GM18951 (cell line): ENCODE data around the gene USP36.
A peak's percentile ranks its signal among the peaks of the same experiment; 100 is the strongest.
"Not testable (repeated sequence)": the region's sequence is repeated elsewhere in the genome, so short reads cannot be mapped to it uniquely, and the experiment has no call there.

Experiments
- POLR2A ChIP-seq: IDR thresholded peaks from 4 replicates; pipeline ENCODE4 v1.6.1; 2011; ENCODE audit warnings: mild to moderate bottlenecking; ENCODE audit not compliant: insufficient read length, insufficient read depth; ENCODE audit errors: extremely low read depth
- in situ Hi-C: fragments of 300-500 bp; cut with MboI; formaldehyde crosslinking; loops from one replicate; pipeline ENCODE4 v1.12.0; 2022; ENCODE audit warnings: low sequenced_read_pairs, mixed read lengths, inconsistent platforms; ENCODE audit not compliant: unreplicated experiment

USP36 gene

DNA sequence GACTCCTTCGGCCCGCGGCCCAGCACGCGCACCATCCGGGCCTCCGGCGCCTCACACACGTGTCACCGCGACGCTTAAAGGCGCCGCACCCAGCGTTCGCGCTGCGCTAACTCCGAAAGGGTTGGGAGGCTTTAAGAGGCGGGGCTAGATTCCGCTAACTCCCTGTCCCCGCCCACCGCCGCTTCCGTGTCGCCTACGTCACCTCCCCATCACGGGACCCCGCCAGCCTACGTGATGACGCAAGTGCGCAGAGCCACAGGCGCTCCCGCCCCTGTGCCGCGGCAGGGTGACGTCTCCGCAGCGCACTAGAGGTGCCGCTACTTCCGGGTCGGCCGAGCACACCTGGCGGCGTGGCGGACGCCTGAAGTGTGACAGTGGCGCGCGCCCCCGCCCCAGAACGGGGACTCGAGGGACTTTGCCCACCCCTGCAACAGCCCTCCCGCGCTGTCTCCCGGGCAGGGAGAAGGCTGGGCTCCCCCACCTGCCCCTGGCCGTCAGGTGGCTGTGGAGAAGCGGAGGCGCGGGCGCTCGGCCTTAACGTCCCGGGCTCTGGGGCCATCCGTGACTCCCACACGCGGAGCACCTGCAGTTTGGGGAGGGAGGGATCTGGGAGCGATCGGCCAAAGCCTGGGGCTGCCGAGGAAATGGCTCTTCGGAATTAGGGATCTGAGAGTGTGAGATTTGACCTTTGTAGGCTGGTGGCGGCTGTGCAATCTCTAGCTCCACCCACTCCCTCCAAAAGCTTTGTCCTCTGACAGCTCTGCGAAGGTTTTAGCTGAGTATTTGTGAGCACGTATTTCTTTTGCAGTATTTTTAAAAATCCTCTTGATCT is at the start of gene USP36:
TSS of gene USP36 (minus strand) at position 35 of the 832 bp plus-strand sequence. CDS start 4,451 bp downstream, outside the sequence.
- peak; percentile 94 for TF ChIP-seq POLR2A
- in situ Hi-C loops = no loop called here

- in situ Hi-C loops = not testable (repeated sequence)
Measured at GRCh38 chr17:78890096-78890495, 49.5 kb upstream of the USP36 start.

- in situ Hi-C loops = no loop called here
- TF ChIP-seq POLR2A = no peak
Measured at GRCh38 chr17:78889531-78889930, 48.9 kb upstream of the USP36 start.

GRCh38 chr17:78888941-78889518 is 48.4 kb upstream of the USP36 start:
- no peak for TF ChIP-seq POLR2A
- in situ Hi-C loops = no loop called here

DNA sequence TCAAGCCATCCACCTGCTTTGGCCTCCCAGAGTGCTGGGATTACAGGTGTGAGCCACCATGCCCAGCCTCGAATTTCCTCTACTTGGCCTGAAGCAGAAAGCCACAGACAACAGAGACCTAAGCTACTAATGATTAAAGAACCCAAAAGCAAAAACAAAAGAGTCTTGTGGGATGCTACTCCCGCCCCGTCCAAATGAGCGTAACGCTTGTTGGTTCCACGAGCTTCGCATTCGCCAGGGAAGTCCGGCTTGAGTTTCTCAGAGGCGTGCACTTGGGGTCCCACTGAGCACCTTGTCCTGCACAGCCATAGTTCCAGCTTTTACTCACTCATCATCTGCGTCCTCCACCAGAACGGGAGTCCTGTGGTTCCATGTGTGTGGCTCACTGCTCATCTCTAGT is 46.3 kb upstream of the USP36 start:
- in situ Hi-C loops = no loop called here
- TF ChIP-seq POLR2A = no peak

GRCh38 chr17:78885956-78886355 is 45.3 kb upstream of the USP36 start:
- in situ Hi-C loops = no loop called here
- no peak for TF ChIP-seq POLR2A

GRCh38 chr17:78884876-78885667 is 44.5 kb upstream of the USP36 start:
- no peak for TF ChIP-seq POLR2A
- in situ Hi-C loops = no loop called here

DNA sequence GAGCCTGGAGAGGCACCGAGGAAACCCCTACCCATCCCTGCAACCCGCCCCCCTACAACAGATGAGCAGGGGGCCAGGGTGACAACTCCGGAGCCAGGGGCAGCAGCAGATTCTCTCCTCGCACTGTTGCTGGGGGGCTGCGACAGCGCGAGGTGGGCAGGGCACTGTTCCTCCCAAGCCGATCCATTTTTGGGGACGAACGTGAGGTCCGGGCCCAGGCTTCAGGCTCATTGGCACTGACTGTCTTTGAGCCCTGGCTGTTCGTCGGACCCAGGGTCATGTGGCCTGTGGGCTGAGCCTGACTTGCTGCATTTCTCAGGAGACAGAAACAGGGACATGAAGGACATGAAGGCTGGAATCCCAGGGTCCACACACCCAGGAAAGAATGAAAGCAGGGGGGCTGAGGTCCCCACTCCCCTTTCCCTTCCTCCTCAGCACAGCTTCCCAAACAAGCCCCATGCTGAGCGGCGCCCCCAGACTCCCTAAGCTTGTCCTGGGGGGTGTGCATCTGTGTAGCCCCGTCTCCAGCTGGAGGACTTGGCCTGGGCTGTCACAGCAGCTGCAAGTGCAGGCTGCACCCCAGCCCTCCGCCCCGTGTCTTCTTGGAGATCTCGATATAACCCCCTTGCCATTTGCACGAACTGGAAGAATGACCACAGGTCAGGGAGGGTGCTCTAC is 43.7 kb upstream of the USP36 start:
- in situ Hi-C loops = no loop called here
- no peak for TF ChIP-seq POLR2A

- no peak for TF ChIP-seq POLR2A
- in situ Hi-C loops = no loop called here
Measured at GRCh38 chr17:78883533-78884131, 43.0 kb upstream of the USP36 start.

GRCh38 chr17:78883089-78883532 is 42.5 kb upstream of the USP36 start:
- in situ Hi-C loops = no loop called here
- no peak for TF ChIP-seq POLR2A

- no peak for TF ChIP-seq POLR2A
- in situ Hi-C loops = no loop called here
Measured at GRCh38 chr17:78882540-78883088, 42.0 kb upstream of the USP36 start.

- TF ChIP-seq POLR2A = no peak
- in situ Hi-C loops = no loop called here
Measured at GRCh38 chr17:78879635-78880186, 39.1 kb upstream of the USP36 start.

DNA sequence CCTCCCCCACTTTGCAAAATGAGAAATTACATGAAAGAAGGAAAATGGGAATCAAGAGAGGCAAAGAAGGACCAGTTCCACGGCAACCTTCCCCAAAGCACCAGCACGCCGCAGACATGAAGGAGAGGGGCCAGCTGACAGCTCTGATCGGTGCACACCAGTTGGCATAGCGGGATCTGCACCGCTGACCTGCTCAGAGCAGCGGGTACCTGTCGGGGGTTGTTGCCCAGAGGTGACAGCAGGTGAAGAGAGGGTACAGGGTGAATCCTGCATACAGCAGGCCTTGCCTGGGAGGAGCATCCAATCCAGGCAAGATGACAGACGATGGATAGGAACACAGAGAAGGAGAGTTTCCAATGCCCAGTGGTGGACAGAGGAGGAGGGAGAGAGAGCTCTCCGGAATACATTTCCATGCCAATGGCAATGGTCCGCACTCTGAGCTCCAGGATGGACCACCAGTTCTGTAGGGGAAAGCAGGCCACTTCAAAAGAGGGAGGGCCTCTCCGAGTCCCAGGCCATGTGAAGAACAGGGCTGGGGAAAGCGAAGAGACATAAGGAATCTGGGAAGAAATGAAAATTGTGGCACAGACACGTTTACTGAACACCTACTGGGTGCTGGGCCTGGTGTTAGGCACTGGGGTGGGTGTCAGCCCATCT is 38.4 kb upstream of the USP36 start:
- in situ Hi-C loops = no loop called here
- no peak for TF ChIP-seq POLR2A
